Measurements from ENCODE around the gene MAPK8IP3.
"Not testable (repeated sequence)": the region's sequence is repeated elsewhere in the genome, so short reads cannot be mapped to it uniquely, and the experiment has no call there.

MAPK8IP3 gene

DNA sequence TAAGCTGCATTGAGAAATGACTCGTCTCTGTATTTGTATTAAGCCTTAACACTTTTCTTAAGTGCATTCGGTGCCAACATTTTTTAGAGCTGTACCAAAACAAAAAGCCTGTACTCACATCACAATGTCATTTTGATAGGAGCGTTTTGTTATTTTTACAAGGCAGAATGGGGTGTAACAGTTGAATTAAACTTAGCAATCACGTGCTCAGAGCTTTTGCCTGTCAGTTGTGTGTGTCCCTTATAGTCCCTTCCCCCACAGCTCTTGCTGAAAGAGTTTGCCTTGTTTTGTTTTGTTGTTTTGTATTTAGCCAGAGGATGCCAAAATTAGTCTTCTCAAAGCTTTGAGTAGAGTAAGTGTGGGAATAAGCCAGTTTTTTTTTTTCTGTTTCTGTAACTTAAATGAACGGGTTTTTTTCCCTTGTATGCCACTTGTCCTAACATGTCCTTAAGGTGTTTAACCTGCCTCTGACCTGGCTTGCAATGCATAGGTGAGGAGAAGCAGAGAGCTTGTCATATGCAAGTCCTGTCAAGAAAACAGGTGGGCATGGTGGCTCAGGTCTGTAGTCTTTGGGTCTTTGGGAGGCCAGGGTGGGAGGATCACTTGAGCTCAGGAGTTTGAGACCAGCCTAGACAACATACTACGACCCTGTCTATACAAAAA is 4.6 kb upstream of the MAPK8IP3 start:
- H3K27ac ChIP-seq (ENCODE audit: low read length) = no peak overlapping the region
- no peaks in the 10 kb centered on the region for H3K9me3 ChIP-seq (replicated peaks; ENCODE audit: insufficient read depth, low read length)
- H3K4me2 ChIP-seq (ENCODE audit: low read depth, low read length) = no peak overlapping the region
- H4K20me1 ChIP-seq (ENCODE audit: insufficient read depth, low read length) = no peaks in the 10 kb centered on the region
- DNase-seq = no peak
- H3K9ac ChIP-seq (ENCODE audit: low read length) = no peak overlapping the region
- peaks cover 3% of the 10 kb centered on the region for H3K79me2 ChIP-seq (ENCODE audit: low read length)
- H3K4me3 ChIP-seq (ENCODE audit: low read length) = no peak overlapping the region
- H3K9me2 ChIP-seq (replicated peaks; ENCODE audit: insufficient read depth, low read length) = no peaks in the 10 kb centered on the region
- no peaks in the 10 kb centered on the region for H3K4me1 ChIP-seq (ENCODE audit: low read length)
- H2AFZ ChIP-seq (ENCODE audit: low read length) = no peak overlapping the region
- H3F3A ChIP-seq (ENCODE audit: insufficient read depth, low read length) = peaks cover 9% of the 10 kb centered on the region
- peaks cover 7% of the 10 kb centered on the region for H3K36me3 ChIP-seq (replicated peaks; ENCODE audit: insufficient read depth, low read length)
- no peaks in the 10 kb centered on the region for H3K27me3 ChIP-seq (replicated peaks; ENCODE audit: insufficient read depth, low read length)
- TF ChIP-seq EZH2 (optimal IDR thresholded peaks at IDR 0.05; ENCODE audit: low read depth, low read length) (no peak), EZH2phosphoT487 (IDR thresholded peaks at IDR 0.05; ENCODE audit: low read length) (no peak)
- TF ChIP-seq, protein P1, sequence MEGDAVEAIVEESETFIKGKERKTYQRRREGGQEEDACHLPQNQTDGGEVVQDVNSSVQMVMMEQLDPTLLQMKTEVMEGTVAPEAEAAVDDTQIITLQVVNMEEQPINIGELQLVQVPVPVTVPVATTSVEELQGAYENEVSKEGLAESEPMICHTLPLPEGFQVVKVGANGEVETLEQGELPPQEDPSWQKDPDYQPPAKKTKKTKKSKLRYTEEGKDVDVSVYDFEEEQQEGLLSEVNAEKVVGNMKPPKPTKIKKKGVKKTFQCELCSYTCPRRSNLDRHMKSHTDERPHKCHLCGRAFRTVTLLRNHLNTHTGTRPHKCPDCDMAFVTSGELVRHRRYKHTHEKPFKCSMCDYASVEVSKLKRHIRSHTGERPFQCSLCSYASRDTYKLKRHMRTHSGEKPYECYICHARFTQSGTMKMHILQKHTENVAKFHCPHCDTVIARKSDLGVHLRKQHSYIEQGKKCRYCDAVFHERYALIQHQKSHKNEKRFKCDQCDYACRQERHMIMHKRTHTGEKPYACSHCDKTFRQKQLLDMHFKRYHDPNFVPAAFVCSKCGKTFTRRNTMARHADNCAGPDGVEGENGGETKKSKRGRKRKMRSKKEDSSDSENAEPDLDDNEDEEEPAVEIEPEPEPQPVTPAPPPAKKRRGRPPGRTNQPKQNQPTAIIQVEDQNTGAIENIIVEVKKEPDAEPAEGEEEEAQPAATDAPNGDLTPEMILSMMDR (IDR thresholded peaks at IDR 0.05; ENCODE audit: low read length) = no peak

DNA sequence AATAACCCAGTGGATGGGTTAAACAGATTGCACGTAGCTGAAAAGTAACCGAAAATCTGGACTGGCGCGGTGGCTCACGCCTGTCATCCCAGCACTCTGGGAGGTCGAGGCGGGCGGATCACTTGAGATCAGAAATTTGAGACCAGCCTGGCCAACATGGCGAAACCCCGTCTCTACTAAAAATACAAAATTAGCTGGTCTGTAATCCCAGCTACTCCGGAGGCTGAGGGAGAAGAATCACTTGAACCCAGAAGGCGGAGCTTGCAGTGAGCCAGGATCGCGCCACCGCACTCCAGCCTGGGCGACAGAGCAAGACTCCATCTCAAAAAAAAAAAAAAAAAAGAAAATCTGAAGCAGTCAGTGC is 689 bp upstream of the MAPK8IP3 start:
- H3K9ac ChIP-seq (ENCODE audit: low read length) = peak overlapping the region; percentile 65
- not testable (repeated sequence) for H3F3A ChIP-seq (ENCODE audit: insufficient read depth, low read length); H3K4me1 ChIP-seq (ENCODE audit: low read length); H3K9me2 ChIP-seq (replicated peaks; ENCODE audit: insufficient read depth, low read length); H4K20me1 ChIP-seq (ENCODE audit: insufficient read depth, low read length); H3K9me3 ChIP-seq (replicated peaks; ENCODE audit: insufficient read depth, low read length); H3K36me3 ChIP-seq (replicated peaks; ENCODE audit: insufficient read depth, low read length); H3K27me3 ChIP-seq (replicated peaks; ENCODE audit: insufficient read depth, low read length)
- peak overlapping the region; percentile 64; the same call in 1 of the 2 replicates for H3K27ac ChIP-seq (ENCODE audit: low read length)
- peaks cover 41% of the 10 kb centered on the region for H3K79me2 ChIP-seq (ENCODE audit: low read length)
- H2AFZ ChIP-seq (ENCODE audit: low read length) = peak overlapping the region; percentile 42
- peak overlapping the region; percentile 72; the same call in 1 of the 2 replicates for H3K4me2 ChIP-seq (ENCODE audit: low read depth, low read length)
- peak; percentile 14 for DNase-seq
- peak overlapping the region; percentile 66 for H3K4me3 ChIP-seq (ENCODE audit: low read length)

DNA sequence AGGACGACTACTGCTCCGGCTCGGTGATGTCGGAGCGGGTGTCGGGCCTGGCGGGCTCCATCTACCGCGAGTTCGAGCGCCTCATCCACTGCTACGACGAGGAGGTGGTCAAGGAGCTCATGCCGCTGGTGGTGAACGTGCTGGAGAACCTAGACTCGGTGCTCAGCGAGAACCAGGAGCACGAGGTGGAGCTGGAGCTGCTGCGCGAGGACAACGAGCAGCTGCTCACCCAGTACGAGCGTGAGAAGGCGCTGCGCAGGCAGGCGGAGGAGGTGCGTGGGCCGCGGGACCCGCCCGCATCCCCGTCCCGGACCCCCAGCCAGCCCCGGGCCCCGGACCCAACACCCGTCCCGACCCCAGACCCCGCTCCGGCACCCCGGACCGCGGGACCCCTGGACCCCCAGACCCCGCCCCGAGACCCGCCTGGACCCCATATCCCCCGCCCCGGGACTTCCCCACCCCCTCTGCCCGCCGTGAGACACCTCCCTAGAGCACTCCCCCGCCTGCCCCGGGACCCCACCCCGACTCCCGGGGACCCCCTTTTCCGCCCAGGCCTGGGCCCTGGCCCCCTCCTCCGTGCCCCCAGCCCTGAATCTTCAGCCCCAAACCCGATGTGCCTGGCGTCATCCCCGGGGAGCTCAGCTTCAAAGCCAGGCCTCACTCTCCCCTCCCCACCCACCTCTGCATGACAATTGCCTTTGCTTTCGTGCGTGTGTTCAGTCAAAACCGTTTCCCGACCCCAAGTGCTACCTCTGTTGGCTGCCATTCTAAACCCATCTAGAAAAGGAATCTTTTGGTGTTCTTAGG is 594 bp downstream of the MAPK8IP3 start:
- no peaks in the 10 kb centered on the region for H4K20me1 ChIP-seq (ENCODE audit: insufficient read depth, low read length)
- peak overlapping the region; percentile 95 for H2AFZ ChIP-seq (ENCODE audit: low read length)
- peak overlapping the region; percentile 81 for H3K9ac ChIP-seq (ENCODE audit: low read length)
- H3K4me3 ChIP-seq (ENCODE audit: low read length) = peak overlapping the region; percentile 97
- H3F3A ChIP-seq (ENCODE audit: insufficient read depth, low read length) = peaks cover 9% of the 10 kb centered on the region
- TF ChIP-seq, protein P1 (IDR thresholded peaks at IDR 0.05; ENCODE audit: low read length) = no peak
- TF ChIP-seq EZH2phosphoT487 (IDR thresholded peaks at IDR 0.05; ENCODE audit: low read length) (no peak), EZH2 (optimal IDR thresholded peaks at IDR 0.05; ENCODE audit: low read depth, low read length) (no peak)
- no peaks in the 10 kb centered on the region for H3K27me3 ChIP-seq (replicated peaks; ENCODE audit: insufficient read depth, low read length)
- no peak for DNase-seq
- H3K36me3 ChIP-seq (replicated peaks; ENCODE audit: insufficient read depth, low read length) = no peaks in the 10 kb centered on the region; the same call in 1 of the 2 replicates
- no peaks in the 10 kb centered on the region for H3K9me2 ChIP-seq (replicated peaks; ENCODE audit: insufficient read depth, low read length)
- H3K9me3 ChIP-seq (replicated peaks; ENCODE audit: insufficient read depth, low read length) = no peaks in the 10 kb centered on the region
- peak overlapping the region; percentile 42; the same call in 1 of the 2 replicates for H3K27ac ChIP-seq (ENCODE audit: low read length)
- H3K4me2 ChIP-seq (ENCODE audit: low read depth, low read length) = peak overlapping the region; percentile 91
- H3K4me1 ChIP-seq (ENCODE audit: low read length) = peaks cover 7% of the 10 kb centered on the region; the same call in 1 of the 2 replicates
- peaks cover 53% of the 10 kb centered on the region for H3K79me2 ChIP-seq (ENCODE audit: low read length)
